SU-DHL-6 (cell line): Measurements from ENCODE around the gene TACR1.

ENCODE experiments used
- EZH2phosphoT487 ChIP-seq: fragments of 200-600 bp; sonication (generic), shearing (Covaris generic); conservative IDR thresholded peaks from 2 replicates; pipeline ENCODE4 v1.6.1; 2018; ENCODE audit warnings: mild to moderate bottlenecking, antibody characterized with exemption, low read length, moderate library complexity, mixed read lengths
- TF ChIP-seq, protein P1 (sequence below): fragments of 200-600 bp; sonication (generic); IDR thresholded peaks from one replicate; pipeline ENCODE4 v1.5.1; 2017; ENCODE audit warnings: antibody characterized with exemption, mild to moderate bottlenecking, low read length, moderate library complexity; ENCODE audit not compliant: insufficient read depth, poor library complexity, severe bottlenecking

- TF ChIP-seq, protein P1, sequence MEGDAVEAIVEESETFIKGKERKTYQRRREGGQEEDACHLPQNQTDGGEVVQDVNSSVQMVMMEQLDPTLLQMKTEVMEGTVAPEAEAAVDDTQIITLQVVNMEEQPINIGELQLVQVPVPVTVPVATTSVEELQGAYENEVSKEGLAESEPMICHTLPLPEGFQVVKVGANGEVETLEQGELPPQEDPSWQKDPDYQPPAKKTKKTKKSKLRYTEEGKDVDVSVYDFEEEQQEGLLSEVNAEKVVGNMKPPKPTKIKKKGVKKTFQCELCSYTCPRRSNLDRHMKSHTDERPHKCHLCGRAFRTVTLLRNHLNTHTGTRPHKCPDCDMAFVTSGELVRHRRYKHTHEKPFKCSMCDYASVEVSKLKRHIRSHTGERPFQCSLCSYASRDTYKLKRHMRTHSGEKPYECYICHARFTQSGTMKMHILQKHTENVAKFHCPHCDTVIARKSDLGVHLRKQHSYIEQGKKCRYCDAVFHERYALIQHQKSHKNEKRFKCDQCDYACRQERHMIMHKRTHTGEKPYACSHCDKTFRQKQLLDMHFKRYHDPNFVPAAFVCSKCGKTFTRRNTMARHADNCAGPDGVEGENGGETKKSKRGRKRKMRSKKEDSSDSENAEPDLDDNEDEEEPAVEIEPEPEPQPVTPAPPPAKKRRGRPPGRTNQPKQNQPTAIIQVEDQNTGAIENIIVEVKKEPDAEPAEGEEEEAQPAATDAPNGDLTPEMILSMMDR, result no peak
- TF ChIP-seq EZH2phosphoT487, result no peak
Measured at GRCh38 chr2:75010571-75010970, 188.7 kb downstream of the TACR1 start.
